Measurements from ENCODE around the gene SETBP1. TPM values are rescaled to one million over a fixed set of nuclear protein-coding genes. Genes with fewer than 3 reads are reported as not detected.

SETBP1 gene
- total RNA-seq, 1 donor from 2014 or later: 12.0 TPM

DNA sequence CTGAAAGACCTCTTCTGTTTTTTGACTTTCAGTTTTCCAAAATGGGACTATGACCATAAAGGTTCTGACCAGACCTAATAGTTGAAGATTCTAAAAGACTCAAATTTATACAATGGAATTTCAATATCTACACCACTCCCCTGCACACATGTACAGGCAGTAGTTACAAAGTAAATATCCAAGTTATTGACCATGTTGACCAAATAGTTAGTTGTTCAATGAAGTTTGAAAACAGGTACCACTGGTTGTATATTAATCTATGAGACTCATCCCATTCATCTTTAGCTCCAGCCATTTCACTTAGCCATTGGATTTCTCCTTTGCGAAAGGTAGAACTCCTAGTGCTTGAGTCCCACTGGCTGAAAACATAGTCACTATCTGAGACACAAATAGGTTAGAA, 277.4 kb downstream of the SETBP1 start:
- Histone ChIP-seq H3K4me2 (no peak overlapping the region), H3K27ac (no peak overlapping the region), H3K4me3 (no peak overlapping the region), H3F3A (ENCODE audit: low read depth) (no peaks in the 10 kb centered on the region), H3K36me3 (no peaks in the 10 kb centered on the region), H3K9ac (no peak overlapping the region), H4K20me1 (ENCODE audit: low read depth) (no peaks in the 10 kb centered on the region), H3K4me1 (no peaks in the 10 kb centered on the region), H2AFZ (replicated peaks) (no peak overlapping the region), H3K9me3 (ENCODE audit: low read depth) (no peaks in the 10 kb centered on the region), H3K27me3 (no peaks in the 10 kb centered on the region), H3K79me2 (ENCODE audit: low read depth) (no peaks in the 10 kb centered on the region)
- TF ChIP-seq EZH2phosphoT487 (IDR thresholded peaks at IDR 0.05) (no peak), EZH2 (IDR thresholded peaks at IDR 0.05) (no peak)
- Mint-ChIP-seq H3K36me3 (peaks cover 51% of the 10 kb centered on the region), H3K4me1 (peaks cover 3% of the 10 kb centered on the region), H3K27me3 (ENCODE audit: insufficient read depth, low read depth) (peaks cover 2% of the 10 kb centered on the region), H3K9me3 (no peaks in the 10 kb centered on the region), H3K4me3 (no peak overlapping the region), H3K27ac (no peak overlapping the region)
- DNase-seq (ENCODE audit: low spot score): no peak

DNA sequence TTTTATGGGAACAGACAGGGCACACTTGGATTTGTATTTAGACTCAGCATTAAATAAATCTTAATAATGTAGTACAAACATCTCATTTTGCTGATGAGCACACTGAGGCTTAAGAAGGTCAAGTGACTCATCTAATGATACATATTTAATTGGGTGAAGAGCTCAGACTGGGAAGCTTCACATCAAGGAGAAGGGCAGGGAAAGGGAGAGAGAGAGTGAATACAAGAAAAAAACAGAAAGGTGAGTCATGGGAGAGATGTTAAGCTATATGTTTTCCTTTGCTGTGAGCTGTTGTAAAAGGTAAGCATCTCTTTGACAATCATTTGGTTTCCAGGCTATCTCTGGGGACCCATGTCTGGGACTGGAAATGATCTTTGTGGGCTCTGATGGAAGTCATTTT, 277.8 kb downstream of the SETBP1 start:
- no peak for TF ChIP-seq EZH2 (IDR thresholded peaks at IDR 0.05)
- TF ChIP-seq EZH2phosphoT487 (IDR thresholded peaks at IDR 0.05): no peak
- TF ChIP-seq CTCF (IDR thresholded peaks at IDR 0.05): no peak
- no peak overlapping the region for H3K27ac Mint-ChIP-seq
- no peak overlapping the region for H2AFZ ChIP-seq (replicated peaks)

DNA sequence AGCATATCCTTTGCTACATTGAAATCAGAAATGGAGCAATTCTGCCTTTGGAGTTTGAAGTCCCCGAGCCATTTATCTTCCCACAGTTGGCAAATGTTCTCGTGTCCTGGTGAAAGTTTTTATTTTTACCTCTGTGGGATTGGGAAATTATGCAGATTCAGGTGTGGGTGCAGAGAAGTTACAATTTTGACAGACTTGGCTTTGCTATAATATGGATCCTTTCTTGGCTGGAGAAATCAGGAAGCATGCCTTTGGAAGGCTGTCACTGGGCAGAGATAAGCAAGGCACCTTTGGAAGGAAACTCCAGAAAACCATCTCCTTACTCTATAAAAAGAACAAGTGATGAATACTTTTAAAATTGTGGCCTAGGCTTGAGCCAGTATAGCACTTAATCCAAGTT, 278.3 kb downstream of the SETBP1 start:
- Histone ChIP-seq H3K4me2 (no peak overlapping the region), H3K9me3 (ENCODE audit: low read depth) (no peaks in the 10 kb centered on the region)

More for the DNA sequence above, 277.8 kb downstream of the SETBP1 start:
- Histone ChIP-seq H4K20me1 (ENCODE audit: low read depth) (no peaks in the 10 kb centered on the region), H3K9me3 (ENCODE audit: low read depth) (no peaks in the 10 kb centered on the region), H3K27me3 (no peaks in the 10 kb centered on the region), H3K9ac (no peak overlapping the region), H3K27ac (no peak overlapping the region), H3K4me3 (no peak overlapping the region), H3K79me2 (ENCODE audit: low read depth) (no peaks in the 10 kb centered on the region), H3F3A (ENCODE audit: low read depth) (no peaks in the 10 kb centered on the region), H3K36me3 (no peaks in the 10 kb centered on the region), H3K4me1 (no peaks in the 10 kb centered on the region), H3K4me2 (no peak overlapping the region)
- Mint-ChIP-seq H3K9me3 (no peaks in the 10 kb centered on the region), H3K4me1 (peaks cover 3% of the 10 kb centered on the region), H3K27me3 (ENCODE audit: insufficient read depth, low read depth) (peaks cover 2% of the 10 kb centered on the region), H3K4me3 (no peak overlapping the region), H3K36me3 (peaks cover 47% of the 10 kb centered on the region)
- no peak for DNase-seq (ENCODE audit: low spot score)

More for the DNA sequence above, 278.3 kb downstream of the SETBP1 start:
- no peak overlapping the region for H3K4me3 ChIP-seq
- H3K36me3 ChIP-seq: no peaks in the 10 kb centered on the region
- Mint-ChIP-seq H3K36me3 (peaks cover 46% of the 10 kb centered on the region), H3K27ac (no peak overlapping the region), H3K9me3 (no peaks in the 10 kb centered on the region), H3K4me1 (peaks cover 3% of the 10 kb centered on the region), H3K27me3 (ENCODE audit: insufficient read depth, low read depth) (peaks cover 2% of the 10 kb centered on the region), H3K4me3 (no peak overlapping the region)
- H3K9ac ChIP-seq: no peak overlapping the region
- no peak for DNase-seq (ENCODE audit: low spot score)
- no peaks in the 10 kb centered on the region for H3K79me2 ChIP-seq (ENCODE audit: low read depth)
- H4K20me1 ChIP-seq (ENCODE audit: low read depth): no peaks in the 10 kb centered on the region
- TF ChIP-seq EZH2 (IDR thresholded peaks at IDR 0.05) (no peak), EZH2phosphoT487 (IDR thresholded peaks at IDR 0.05) (no peak), CTCF (IDR thresholded peaks at IDR 0.05) (no peak)
- no peak overlapping the region for H3K27ac ChIP-seq
- H3F3A ChIP-seq (ENCODE audit: low read depth): no peaks in the 10 kb centered on the region
- H3K27me3 ChIP-seq: no peaks in the 10 kb centered on the region
- no peaks in the 10 kb centered on the region for H3K4me1 ChIP-seq
- no peak overlapping the region for H2AFZ ChIP-seq (replicated peaks)

Data from neural progenitor cell (in vitro differentiated cells).